GM18520 (cell line): ENCODE measurements around the gene ARFRP1.

Experiments
- ATAC-seq: cut with Tn5 transposase; IDR thresholded peaks from one replicate; pipeline ENCODE4 v1.9.1; 2021; ENCODE audit not compliant: unreplicated experiment

The ARFRP1 gene

DNA sequence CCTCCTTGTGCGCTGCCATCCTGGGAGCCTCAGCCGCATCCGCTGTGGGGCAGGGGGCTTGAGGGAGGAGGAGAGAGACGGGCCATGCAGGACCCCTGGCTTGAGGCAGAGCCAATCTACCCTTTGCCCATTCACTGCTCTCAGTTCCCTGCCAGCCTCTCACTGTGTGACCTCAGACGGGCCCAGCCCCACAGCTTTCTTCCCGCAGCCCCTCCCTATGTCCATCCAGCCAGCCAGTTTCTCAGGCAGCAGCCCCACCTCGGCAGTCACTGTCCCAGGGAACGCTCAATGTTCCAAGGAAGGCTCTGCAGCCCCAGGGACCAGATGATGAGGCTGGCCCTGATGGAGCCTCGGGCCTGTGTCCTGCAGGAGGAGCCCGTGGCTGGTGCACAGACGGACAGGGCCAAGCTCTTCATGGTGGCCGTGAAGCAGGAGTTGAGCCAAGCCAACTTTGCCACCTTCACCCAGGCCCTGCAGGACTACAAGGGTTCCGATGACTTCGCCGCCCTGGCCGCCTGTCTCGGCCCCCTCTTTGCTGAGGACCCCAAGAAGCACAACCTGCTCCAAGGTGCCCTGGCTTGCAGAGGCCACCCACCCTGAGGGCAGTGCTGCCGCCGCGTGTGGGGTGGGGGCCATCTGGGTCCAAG is 15.2 kb downstream of the ARFRP1 start:
- no peak for ATAC-seq

DNA sequence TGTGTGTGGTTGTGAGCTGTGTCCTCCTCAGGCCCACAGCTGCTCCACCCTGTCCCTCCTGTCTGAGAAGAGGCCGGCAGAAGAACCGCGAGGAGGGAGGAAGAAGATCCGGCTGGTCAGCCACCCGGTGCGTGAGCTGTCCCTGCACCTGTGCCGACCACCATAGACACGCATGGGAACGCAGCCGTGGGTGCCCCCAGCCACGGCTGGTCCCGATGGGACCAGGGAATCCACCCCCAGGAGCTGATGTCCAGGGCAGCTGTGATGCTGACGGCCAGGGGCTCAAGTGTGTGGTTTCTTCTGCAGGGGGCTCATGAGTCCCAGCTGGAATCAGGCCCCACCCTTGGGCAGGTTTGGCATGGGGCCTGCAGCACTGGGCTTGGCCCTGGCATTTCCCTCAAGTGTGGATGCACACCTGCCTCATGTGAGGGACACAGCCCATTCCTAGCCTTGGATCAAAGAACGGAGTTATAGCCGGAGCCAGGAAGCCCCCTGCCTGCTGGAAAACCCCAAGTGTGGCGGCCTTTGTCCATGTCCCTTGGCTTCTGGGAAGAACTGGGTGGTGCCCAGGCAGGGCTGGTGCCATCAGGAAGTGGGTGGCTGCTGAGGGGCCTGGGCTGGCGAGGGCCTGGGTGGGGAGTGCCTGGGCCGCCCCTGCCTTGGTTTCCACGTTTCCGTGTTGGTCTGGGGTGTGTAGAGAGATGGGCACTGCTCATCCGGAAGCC is 15.9 kb downstream of the ARFRP1 start:
- ATAC-seq, result no peak

DNA sequence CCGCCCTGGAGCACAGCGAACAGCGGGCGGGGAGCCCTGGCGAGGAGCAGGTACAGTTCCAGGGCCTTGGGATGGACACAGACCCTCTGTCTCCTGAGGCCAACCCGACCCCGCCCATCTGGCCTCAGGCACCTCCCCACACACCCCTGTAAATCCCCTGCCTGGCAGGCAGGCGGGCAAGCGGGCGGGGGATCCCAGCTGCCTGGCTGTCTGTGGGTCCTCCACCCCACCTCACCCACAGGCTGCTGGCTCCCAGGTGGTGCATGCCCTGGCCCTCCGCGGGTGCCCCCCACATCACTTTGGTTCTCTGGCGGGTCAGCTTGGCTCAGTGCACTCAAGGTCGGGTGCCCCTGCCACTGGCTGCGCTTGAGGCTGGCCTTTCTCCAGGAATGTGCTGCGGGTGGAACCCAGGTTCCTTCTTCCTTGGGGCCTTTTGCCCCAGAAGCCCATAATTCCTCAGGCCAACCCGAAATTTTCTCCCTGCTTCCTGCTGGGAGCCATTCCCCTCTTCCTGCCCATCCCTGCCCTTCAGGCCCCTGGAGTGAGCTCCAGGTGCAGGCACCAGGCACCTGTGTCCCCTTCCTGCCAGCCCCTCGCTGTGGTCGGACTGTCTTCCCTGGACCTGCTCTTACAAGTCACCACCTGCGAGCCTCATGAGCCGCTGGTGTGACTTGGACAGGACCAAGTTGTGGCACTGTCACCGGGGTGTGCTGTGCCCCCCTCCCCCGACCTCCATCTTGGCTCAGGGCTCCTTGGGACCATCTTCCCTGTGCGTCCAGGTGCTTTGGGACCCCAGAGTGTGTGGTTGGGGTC is 16.7 kb downstream of the ARFRP1 start:
- ATAC-seq, result no peak

DNA sequence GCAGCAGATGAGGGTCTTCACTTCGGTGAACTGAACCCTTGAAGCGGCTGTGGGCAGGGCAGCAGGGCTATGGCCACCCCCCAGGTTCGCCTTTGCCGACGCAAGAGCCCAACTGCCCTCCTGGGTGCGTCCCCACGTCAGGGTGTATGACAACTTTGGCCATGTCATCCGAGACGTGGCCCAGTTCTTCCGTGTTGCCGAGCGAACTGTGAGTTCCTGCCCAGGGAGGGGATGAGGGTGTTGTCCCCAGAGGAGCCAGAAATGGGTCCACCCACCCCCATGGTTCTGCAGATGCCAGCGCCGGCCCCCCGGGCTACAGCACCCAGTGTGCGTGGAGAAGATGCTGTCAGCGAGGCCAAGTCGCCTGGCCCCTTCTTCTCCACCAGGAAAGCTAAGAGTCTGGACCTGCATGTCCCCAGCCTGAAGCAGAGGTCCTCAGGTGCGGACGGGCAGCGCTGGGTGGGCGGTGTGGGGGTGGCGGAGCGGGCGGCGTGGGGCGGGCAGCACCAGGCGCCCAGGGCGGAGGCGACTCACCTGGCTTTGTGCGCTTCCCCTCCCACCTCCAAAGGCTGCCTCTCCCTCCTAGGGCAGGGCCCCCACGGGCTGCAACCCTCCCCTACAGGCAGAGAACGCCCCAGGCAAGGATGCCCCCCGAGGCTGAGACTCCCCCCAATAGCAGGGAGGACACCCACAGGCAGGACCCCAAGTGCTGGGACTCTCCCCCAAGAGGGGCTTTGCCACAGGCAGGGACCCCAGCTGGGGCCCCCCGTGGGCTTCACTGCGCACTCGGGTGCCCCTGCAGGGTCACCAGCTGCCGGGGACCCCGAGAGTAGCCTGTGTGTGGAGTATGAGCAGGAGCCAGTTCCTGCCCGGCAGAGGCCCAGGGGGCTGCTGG is 17.5 kb downstream of the ARFRP1 start:
- ATAC-seq, result no peak

DNA sequence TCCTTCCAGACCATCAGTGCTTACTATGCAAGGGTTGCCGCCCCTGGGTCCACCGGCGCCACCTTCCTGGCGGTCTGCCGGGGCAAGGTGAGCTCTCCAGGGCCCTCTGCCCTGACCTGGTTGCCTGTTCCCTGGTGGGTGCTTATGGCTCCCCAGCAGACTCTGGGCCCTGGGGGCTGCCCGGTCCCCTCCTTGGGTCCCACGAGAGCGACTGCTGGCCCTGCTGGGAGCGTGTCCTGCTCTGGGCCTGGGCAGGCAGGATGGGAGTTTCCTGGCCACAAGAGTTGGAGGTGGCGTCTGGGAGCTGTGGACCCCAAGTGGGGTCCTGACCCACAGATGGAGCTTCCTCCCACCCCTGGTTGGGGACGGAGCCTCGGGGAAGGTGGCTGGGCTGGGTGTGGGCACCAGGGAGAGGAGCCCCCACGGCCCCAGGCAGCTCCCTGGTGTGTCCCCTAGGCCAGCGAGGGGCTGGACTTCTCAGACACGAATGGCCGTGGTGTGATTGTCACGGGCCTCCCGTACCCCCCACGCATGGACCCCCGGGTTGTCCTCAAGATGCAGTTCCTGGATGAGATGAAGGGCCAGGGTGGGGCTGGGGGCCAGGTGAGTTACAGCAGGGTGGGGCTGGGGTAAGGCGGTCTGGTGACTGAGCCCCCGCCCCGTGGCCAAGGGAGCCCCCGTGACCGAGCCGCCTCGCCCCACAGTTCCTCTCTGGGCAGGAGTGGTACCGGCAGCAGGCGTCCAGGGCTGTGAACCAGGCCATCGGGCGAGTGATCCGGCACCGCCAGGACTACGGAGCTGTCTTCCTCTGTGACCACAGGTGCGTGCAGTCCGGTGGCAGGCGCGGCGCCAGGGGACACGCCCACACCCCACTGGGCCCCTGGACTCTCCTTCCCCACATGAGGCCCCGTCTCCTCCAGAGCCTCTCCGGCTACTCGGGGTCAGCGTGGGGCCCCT is 18.5 kb downstream of the ARFRP1 start:
- no peak for ATAC-seq

DNA sequence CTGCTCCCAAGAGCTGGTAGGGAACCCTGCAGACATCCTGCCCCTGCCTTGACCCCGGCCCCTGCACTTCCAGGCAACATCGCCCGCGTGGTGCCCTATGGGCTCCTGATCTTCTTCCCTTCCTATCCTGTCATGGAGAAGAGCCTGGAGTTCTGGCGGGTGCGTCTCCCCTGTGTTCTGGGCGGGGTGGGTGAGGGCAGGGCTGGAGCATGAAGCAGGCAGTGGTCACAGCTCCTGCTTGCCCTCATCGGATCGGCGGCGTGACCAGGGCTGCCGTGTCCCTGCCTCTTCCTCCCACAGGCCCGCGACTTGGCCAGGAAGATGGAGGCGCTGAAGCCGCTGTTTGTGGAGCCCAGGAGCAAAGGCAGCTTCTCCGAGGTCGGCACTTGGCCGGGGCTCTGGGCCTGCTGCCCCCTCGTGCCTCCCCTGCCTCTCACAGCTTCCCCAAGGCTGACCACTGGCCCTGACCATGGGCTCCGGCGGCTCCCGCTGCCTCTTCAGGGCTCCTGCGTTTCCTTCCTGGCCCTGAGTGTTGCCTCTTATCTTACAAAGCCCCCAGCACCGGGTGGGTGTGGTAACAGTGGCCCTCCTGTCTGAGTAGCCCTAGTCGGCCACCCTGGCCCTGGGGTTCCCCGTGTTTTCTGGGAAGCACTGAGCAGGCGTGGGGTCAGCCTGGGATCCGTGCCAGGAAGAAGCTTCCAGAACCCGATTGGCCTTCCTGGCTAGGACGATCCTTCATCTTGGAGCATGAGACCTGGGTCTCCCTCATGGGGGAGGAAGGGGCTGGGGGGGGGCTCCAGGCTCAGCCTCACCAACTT is 19.3 kb downstream of the ARFRP1 start:
- ATAC-seq, result no peak

DNA sequence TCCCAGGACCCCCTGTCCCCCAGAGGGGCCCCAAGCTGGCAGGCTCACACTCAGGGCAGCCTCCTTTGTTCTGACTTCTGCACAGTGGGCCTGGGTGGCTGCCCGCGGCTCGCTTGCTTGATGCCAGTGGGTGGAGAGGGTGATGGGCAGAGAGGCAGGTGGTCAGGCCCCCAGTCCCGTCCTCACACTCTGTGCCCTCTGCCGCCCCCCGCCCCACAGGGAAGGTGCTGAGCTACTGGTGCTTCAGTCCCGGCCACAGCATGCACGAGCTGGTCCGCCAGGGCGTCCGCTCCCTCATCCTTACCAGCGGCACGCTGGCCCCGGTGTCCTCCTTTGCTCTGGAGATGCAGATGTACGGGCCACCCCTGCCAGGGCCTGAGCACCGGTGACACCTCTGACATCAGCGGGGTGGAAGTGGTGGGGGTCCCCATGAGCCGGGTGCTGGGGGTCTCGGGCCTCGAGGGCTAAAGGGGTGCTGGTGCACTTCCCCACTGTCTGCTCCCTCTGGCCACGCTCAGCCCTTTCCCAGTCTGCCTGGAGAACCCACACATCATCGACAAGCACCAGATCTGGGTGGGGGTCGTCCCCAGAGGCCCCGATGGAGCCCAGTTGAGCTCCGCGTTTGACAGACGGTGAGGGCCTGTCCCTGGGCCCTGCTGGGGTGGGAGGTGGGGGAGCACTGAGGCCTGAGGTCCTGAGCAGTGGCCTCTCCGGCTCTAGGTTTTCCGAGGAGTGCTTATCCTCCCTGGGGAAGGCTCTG is 20.2 kb downstream of the ARFRP1 start:
- ATAC-seq, result no peak

DNA sequence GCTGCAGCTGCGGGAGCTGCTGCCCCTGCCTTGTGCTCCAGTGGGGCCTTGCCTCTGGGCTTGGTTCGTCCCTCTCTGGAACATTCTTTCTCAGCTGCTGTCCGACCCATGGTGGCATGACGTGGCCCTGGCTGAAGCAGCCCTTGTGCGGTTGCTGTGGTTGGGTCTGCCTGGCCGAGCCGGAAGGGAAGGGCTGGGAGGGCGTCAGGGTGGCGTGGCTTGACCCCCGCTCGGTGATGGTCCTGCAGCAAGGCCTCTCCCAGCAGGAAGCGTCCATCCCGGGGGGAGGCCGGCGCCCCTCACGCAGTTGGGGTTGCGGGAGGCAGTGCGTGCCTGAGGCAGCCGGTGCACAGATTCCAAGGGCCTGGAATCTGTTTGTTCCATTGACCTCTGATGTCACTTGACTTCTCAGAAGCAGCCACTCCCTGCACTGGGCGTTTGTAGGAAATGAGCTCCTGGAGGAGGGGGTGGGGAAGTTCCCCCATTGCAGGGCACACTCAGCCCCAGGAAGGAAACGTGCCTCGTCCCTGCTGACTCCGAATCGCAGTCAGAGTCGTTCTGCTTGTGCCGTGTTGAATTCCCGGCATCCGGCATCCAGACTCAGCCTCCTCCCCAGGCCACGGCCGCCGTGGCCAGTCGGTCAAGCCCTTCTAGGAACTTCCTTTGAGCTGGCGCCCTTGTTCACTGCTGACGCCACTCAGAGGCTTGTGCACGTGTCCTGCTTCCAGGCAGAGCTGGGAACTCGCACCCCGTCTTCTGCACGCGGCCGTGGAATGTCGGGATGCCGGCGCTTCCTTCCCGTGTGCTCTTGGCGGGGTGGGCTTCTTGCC is 21.1 kb downstream of the ARFRP1 start:
- no peak for ATAC-seq

DNA sequence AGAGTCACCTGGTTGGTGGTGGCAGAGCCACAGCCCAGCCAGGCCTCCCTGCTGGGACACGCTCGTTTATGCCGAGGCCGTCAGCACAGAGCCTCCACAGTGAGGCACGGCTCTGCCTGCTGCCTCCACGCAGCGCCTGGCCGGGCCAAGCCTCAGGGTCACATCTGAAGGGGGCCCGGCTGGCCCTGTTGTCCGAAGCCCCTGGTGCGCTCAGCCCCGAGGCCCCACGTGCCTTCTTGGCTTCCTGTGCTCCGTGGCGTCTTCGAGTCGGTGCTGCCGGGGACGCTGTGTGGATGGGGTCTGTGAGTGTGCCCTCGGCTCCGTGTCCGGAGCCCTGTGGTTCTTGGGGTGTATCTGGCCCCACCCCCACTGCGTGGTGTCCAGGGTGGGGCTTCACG is 21.7 kb downstream of the ARFRP1 start:
- ATAC-seq, result no peak

DNA sequence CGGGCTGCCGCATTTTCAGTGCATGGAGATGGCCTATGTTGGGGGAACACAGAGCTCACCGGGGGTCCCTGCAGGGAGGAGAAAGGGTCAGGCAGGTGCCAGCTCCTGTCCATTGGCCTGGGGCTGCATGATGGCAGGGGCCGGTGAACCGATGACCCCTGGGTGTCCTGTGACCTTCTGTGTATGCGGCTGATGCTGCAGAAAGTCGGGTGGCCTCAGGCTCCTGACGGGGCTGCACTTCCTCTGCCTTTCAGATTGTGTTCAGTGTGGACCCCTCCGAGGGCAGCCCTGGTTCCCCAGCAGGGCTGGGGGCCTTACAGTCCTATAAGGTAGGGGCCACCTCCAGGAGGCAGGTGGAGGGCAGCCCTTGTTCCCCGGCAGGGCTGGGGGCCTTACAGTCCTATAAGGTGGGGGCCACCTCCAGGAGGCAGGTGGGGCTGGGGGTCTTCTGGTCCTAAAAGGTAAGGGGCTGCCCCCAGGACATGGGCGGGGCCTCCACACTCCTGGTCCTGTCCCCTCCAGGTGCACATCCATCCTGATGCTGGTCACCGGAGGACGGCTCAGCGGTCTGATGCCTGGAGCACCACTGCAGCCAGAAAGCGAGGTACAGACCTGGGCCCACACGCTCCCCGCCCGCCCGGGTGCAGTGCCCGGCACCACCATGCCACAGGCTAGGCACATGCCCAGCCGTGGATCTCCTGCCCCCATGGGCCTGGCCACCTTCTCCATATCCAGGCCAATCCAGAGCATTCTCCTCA is 22.3 kb downstream of the ARFRP1 start:
- ATAC-seq, result no peak

DNA sequence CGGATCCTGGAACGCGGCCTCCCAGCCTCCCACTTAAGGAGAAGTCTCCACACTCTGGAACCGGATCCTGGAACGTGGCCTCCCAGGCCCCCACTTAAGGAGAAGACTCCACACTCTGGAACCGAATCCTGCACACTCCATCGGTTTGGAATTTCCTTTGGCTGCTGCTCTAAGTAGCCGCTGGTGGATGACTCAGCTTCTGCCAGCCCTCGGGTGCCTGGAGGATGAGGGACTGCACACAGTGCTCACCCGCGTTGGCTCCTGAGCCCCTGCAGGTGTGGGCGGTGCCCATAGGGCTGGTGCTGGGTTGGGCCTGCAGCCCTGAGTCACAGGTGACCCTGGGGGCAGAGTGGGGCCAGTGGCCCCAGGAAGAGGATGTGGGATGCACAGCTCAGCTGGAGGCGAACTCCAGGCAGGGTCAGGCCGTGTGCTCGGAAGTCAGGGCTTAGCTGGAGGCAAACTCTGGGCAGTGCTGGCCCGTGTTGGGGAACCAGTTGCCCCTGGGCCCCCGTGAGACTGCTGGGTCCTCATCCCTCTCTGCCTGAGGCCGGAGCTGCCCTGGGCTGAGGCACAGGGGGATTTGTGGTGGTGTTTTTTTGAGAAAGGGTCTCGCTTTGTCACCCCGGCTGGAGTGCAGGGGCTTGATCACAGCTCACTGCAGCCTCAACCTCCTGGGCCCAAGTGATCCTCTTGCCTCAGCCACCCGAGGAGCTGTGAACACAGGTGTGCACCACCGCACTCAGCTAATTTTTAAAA is 25.2 kb downstream of the ARFRP1 start:
- no peak for ATAC-seq

DNA sequence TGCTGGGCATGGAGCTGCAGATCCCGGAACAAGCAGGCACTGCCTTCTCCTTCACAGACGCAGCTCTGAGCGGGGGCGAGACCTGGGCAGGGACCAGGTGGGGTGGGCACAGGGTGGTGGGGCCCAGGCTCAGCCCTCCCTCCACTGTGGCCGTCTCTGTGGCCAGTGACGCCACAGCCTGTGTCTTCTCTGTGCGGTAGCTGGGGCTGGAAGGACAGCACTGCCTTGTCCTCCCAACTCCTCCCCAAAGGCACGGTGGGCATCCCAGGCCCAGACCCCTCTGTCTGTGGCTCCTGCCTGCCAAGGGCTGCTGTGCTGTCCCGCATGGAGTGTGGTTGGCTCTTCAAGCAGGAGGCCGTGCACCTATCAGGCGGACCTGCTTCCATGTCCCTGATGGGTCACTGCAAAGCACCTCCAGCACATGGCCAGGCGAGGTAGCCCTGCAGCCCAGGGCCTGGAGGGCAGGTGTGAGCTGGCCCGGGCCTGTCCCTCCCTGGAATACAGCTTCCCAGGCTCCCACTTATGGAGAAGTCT is 26.1 kb downstream of the ARFRP1 start:
- ATAC-seq, result no peak

DNA sequence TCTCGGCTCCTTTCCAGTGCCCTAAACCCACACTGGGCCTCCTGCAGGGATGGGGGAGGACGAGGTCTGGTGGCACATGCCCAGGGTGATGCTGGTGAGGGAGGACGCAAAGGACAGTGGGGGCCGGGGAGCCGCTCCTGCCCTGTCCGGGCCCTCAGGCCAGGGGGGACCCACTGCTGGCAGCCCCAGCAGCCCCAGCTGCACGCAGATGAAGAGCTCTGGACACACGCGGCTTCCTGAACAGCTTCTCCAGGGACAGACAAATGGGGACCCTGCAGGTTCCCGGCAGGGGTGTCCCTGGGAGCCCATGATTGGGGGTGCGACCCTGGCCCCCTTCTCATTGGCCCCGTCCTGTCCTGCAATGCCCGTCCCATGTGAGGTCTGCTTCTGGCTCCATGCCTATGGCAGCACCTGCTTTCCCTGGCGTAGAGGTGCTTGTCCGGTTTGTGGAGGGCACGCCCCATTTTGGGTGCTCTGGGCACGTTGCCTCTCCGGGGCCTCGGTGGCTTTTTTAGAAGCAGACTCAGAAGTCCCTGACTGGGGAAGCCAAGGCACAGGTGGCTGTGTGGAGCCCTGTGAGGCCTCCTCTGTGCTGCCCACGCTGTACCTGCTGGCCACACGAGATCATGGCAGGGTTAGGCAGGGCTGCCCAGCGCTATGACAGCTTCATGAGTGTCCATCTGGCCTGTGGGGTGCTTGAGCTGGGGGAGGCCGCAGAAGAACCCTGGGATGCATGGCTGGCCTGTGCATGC is 26.7 kb downstream of the ARFRP1 start:
- no peak for ATAC-seq

DNA sequence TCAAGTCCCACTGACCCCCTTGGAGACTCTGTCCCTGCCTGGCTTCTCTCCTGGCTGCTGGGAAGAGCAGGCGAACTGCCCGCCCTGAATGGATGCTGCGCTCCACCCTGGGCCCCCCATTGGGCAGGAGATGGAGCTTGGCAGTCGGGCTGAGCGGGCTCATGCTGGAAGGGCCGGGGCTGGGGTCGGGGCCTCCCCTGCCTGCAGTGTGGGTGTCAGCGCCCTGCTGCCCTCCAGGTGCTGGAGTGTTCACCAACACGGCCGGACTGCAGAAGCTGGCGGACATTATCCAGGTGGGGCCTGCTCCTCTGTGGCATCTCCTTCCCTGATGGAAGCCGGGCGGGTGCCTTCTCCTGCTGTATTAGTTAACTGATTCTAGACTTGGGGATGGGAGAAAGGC is 27.3 kb downstream of the ARFRP1 start:
- ATAC-seq, result no peak

DNA sequence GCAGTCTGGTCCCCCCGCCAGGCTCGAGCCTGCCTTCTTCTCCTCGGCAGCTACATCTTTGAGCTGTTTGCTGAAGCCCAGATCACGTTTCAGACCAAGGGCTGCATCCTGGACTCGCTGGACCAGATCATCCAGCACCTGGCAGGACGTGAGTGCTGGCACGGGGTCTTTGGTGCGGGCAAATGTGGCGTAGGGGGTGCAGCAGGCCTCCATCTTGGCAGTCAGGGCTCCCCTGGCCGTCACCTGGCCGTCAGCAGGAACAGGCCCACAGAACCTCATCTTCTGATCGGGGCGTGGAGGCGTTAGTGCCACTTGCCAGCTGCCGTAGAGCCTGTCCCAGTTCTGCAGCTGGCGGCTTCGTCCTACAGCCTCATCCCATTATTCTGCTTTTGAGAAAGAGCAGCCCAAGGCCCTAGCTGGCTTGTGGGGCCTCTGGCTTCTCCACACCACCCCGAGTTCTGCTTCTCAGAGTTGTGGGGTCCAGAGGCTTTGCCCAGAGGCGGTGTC is 27.9 kb downstream of the ARFRP1 start:
- no peak for ATAC-seq
